Astrocyte of the hippocampus (primary cell): Measurements from ENCODE around the gene CDC37L1.

Source experiments
- DNase-seq: peaks from one replicate; pipeline ENCODE4 v3.0.0; 2011; ENCODE audit warnings: low read depth, low spot score

The CDC37L1 gene

DNA sequence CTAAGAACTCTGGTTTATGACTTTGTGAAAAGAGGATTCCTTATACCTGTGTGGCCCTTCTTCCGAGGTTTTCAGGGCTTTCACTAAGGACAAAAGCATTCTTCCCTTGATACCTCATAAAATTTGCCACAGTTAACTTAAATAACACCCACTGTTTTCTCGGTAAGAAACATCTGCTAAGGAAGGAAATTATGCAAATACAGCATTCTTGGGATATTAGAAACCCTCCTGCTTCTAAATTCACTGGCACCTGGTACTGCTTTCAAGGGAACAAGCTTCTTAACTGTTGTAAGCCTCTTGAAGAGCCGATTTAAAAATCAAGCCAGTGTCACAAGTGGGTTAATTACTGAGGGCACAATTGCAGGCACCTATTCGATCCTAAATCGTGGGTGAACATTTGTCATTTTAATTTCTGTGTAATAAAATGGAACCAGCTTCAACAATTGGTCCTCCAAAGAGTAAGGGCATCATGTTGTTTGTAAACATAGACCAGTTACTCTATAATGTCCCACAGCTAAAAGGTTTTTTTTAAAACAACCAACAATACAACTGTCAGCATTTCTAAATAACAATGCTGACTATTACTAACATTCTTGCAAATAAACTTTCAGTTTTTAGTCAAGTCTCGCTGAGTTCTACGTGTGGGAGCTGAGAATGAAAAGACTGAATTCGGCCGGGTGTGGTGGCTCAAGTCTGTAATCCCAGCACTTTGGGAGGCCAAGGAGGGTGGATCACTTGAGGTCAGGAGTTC, 35.1 kb downstream of the CDC37L1 start:
- DNase-seq: peak; percentile 50

DNA sequence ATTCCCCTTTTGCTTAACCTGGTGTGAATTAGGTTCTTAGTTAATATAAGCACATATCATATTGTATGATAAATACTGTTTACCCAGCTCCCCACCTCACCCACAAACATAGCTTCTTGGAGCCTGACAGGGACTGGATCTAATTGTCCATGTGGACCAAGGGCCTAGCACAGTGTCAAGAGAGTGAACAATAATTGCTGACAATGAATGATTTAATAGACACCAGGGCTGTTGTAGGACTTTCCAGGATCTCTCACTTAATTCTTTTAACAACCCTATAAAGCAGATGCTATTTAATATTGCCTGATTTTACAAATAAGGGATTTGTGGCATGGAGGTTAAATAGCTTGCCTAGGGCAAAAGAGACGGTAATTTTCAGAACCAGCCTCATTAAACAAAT, 36.8 kb downstream of the CDC37L1 start:
- no peak for DNase-seq

DNA sequence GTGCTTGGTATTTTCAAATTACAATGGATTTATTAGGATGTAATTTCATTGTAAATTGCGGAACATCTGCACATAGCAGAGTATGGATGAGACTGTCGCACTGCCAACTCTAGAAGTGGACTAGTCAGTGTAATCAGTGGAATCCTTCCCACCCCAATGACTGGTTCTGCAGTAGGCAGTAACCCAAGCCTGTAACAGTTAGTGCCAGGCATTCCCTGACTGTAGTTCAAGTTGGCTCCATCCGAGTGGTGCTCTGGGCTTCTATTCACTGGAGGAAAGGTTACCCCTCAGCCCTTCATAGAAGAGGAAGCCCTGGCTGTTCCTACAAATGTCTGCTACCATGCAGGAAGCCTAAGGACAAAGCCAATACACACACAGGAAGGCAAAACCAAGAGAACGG, 38.4 kb downstream of the CDC37L1 start:
- no peak for DNase-seq

DNA sequence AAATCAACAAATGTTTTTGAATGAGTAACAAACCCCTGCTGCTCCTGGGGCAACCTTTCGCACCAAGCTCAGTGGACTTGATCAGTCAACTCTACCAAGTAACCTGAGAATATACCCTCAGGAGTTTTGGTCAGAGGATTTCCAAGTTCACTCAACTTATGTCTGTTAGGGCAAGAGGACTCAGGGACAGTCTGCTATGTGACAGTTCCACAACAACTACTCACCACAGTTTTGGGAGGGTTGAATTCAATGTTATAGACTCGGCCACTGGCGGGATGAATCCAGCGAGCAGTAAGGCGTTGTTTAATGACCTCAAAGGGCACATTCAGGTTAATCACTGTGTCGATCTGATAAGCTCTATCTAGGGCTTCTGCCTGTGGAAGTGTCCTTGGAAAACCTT, 39.5 kb downstream of the CDC37L1 start:
- DNase-seq: no peak

DNA sequence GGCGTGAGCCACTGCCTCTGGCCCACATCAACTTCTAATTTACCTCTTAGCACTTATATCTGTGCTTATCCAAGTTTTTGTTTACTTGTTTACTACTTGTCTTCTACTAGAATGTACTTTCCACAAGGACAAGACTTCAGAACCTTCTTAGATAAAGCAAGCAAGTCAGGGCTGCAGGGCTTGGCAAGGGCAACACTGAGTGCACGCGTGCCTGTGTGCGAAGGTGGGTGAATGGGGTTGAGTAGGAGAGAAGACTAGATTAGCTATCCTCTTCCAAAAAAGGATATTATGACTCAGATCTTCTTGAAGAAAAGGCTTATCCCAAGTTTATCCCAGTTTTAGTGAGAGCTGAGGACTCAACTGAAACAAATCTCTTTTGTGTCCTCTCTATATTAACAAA, 42.4 kb downstream of the CDC37L1 start:
- DNase-seq: no peak

DNA sequence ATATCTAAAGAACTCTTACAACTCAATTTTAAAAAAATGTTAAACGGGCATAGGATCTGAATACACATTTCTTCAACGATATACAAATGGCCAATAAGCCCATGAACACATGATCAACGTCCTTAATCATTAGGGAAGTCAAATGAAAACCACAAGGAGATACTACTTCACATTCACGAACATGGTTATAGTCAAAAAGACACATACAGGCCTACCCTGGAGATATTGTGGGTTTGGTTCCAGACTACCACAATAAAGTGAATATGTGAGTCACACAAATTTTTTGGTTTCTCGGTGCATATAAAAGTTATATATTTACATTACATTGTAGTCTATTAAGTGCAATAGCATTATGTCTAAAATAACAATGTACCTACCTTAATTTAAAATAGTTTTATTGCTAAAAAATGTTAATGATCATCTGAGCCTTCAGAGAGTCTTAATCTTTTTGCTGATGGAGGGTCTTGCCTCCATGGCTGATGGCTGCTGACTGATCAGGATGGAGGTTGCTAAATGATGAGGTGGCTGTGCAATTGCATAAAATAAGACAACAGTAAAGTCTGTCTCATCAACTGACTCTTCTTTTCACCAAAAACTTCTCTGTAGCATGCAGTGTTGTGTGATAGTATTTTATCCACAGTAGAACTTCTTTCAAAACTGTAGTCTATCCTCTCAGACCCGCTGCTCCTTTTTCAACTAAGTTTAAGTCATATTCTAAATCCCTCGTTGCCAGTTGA, 46.5 kb downstream of the CDC37L1 start:
- no peak for DNase-seq

DNA sequence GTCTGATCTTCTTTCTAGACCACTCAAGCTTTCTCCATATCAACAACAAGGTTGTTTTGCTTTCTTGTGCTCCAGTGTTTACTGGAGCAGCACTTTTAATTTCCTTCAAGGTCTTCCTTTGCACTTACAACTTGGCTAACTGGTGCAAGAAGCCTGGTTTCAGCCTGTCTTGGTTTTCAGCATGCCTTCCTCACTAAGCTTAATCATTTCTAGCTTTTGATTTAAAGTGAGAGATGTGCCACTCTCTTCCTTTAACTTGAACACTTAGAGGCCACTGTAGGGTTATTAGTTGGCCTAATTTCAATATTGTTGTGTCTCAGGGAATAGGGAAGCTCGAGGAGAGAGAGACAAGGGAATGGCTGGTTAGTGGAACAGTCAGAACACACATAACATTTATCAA, 48.2 kb downstream of the CDC37L1 start:
- DNase-seq: no peak

DNA sequence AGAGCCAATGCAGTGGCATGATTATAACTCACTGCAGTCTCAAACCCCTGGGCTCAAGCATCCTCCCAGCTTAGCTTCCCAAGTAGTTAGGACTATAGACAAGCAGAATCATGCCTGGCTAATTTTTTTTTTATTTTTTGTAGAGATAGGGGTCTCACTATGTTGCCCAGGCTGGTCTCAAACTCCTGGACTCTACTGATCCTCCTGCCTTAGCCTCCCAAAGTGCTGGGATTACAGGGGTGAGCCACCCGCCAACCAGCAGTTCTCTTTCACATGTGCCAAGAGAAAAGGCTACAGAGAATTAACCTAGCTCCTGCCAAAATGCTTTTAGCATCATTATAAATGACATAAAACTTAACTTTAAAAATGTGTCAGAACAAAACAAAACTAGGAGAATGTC, 53.5 kb downstream of the CDC37L1 start:
- no peak for DNase-seq

DNA sequence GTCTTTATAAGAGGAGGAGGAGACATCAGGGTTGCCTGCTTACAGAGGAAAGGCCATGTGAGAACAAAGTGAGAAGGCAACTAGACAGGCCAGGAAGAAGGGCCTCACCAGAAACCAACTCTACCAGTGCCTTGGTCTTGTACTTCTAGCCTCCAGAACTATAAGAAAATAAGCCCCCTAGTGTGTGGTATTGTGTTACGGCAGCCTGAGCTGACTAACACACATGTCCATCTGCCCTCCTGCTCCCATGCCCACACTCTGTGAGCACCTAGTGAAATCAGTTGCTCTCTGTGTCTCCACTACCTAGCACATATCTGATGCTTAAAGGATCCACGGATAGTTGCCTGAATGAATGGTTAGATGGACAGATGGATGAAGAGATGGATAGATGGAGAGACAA, 54.8 kb downstream of the CDC37L1 start:
- DNase-seq: no peak

DNA sequence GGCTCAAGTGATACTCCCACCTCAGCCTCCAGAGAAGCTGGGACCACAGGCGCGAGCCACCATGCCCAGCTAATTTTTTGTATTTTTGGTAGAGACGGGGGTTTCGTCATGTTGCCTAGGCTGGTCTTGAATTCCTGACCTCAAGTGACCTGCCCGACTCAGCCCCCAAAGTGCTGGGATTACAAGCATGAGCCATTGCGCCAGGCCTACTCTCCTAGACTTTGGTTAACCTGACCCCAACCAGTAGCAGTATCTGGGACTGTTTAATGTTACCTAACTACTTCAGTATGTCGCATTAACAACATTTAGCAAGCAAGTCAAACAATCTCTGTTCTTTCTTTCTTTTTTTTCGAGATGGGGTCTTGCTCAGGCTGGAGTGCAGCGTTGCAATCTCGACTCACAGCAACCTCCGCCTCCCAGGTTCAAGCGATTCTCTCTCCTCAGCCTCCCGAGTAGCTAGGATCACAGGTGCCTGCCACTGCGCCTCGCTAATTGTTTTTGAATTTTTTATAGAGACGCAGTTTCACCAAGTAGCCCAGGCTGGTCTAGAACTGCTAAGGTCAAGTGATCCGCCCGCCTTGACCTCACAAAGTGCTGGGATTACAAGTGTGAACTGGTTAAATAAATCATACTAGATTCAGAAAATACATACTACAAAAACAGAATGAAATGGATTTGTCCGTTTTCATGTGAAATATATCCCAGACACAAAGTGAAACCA, 59.7 kb downstream of the CDC37L1 start:
- DNase-seq: no peak

DNA sequence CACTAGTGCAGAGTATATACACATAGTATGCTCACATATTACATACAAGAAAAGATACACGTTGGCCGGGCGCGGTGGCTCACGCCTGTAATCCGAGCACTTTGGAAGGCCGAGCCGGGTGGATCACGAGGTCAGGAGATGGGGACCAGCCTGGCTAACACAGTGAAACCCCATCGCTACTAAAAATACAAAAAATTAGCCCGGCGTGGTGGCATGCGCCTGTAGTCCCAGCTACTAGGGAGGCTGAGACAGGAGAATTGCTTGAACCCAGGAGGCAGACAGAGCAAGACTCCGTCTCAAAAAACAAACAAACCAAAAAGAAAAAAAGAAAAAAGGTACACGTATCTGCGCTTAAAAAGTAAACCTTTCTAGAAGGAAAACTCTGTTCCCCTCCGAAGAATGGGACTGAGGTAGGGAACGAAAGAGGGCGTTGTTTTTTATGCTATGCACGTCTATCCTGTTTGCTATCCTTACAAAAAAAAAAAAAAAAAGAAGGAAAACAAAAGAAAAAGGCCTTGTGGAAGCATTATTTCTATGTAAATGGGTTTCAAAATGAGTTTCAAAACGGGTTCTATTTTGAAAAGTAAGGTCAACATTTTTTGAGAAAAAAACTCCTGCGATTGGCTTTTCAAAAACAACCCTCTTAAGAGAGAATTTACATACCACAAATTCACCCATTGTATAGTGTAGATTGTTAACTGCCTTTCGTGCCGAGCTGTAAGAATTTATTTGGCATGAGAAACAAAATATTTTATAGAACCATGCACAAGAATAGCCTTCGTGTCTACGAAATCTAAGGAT, 60.4 kb downstream of the CDC37L1 start:
- DNase-seq: peak; percentile 25

DNA sequence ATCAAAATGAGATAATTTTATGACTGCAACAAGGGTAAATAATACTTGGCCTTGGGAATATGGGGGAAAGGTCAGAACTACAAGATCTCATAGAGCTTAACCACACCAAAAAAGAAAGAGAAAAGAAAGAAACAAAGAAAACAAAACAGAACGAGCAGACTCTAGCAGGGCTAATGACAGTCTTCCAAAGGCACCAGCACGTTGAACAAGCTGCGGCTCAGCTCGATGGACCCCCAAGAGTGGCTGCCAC, 60.9 kb downstream of the CDC37L1 start:
- DNase-seq: peak; percentile 56

DNA sequence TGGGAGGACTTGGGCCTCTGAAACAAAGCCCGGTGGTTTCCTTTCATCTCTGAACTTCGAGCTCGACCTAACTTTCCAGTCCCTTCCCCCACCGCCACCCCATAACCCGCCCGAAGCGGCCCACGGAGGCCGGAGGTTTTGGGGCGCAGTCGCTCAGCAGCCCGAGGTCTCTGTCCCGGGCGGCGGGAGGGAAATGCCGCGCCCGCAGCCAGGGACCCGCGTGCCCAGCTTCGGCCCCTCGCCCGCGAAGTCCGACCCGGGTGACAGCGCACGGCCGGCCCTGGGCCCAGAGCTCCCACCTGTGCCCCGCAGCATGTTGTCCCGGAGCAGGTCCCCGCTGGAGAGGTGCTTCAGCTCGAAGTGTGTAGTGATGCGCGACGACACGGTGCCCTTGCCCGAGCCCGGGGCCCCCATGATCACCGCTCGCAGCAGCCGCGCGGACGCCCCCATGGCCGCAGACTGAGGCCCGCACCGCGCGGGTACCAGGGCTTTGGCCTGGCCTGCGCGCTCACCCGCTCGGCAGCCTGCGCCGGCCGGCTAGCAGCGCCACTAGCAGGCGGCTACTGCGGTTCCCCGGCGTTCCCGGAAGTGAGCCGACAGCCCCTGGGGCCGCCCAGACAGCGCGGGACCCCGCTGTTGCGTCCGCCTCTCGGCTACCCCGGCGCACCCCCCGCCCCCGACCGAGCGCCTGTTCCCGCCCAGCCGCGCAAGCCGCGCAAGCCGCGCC, 61.4 kb downstream of the CDC37L1 start, which contains the start of gene AK3:
TSS of gene AK3 (minus strand) at position 565 of the 727 bp plus-strand sequence. CDS start at position 450, 115 bp downstream.
- peak; percentile 96 for DNase-seq

DNA sequence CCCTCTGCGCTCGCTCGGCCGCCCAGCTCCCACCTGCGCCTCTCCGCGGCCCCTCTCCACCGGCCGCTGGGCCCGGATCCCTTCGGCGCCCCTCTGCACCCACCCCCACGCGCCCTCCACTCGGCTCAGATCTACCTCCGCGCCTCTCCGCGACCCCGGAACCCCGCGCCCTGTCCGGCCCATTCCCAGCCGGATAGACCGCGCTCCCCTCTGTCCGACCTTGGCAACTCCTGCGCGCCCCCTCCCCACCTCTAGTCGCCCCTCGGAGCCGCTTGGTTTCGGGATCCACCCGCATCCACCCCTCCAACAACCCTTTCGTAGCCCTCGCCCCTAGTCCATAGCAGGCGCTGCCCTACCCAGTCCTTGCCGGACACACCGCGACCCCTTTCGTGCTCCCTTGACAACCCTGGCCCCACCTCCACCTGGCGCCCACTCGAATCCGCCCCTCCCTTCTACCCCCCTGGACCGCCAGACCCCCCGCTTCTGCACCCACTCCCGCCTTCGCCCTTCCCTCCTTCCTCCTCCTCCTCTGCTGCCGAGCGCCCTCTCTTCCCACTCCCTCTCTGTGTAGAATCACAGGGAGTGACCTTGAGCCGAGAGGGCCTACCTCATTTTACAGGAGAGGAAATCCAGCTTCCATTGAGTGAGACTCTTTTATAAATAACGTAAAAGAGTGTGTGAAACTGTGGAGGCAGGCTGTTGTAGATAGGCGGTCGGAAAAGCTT, 62.2 kb downstream of the CDC37L1 start:
- peak; percentile 48 for DNase-seq

DNA sequence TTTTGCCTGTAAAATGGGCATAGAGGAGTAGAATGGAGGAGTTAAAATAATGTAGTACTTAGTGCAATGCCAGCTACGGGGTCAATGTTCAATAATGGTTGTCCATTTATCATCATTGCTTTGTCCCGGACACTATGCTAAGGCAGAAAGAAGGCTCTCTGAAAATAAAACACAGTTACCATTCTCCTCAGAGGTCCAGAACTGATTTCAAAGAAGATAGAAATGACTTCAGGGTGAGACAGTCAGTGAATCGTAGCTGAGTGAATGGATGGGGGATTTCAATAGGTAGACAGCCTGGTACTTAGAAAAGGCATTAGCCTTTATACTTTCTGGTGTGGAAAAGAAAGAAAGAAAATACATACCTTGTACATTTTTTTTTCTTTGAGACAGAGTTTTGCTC, 62.9 kb downstream of the CDC37L1 start:
- no peak for DNase-seq

DNA sequence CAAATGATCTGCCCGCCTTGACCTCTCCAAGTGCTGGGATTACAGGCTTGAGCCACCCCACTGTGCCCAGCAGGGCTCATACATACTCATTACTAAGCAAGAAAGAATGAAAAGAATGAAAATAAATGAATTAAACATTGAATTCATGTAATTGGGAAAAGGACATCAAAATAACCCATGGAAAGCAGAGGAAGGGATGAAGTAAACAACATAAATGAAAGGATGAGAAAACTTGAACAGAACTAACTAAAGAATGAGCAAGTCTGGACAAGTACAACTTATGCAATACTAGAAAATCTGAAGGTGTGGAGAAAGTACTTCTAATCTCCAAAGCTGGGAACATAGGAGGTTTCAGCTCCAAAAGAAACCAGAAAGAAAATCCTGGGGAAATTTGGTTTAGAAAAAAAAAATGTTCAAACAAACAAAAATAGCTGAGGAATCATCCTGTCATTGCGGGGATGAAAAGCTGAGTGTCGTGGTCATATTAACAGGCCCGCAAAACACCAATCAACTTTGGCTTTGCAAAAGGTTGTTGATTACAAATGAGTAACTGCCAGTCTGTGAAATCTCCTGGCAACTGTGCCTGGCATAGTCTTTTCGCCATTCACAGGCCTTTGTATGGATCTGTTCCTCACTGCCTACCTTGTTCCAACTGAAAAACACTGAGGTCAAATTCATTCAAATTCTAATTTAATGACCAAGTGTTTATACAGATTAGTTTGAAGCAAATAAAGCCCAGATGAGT, 63.9 kb downstream of the CDC37L1 start:
- peak; percentile 48 for DNase-seq

DNA sequence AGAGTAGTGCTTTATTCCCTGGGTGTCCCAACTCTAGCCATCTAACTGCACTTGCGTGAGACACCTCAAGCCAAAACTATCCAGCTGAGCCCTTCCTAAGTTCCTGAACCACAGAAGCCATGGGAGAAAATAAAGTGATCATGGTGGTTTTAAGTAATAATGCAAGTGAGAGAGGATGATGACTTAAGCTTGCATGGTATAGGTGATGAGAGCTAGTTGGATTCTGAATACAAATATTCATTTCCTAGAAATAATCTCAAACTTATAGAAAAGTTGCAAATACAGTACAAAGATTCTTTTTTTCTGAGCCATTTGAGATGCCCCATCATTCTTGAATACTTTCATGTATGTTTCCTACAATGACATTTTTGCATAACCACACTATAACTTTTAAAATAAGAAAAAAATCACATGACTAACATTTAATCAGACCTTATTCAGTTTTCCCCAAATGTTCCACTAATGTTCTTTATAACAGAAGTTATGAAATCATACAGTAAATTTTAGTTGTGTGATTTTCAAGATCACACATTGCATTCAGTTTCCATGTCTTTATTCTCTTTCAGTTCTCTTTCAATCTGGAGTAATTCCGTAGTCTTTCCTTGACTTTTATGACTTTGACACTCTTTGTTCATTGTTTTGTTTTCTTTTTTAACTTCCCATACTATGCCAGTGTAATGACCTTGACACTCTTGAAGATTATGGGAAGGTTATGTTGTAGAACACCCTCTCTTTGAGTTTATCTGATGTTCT, 67.1 kb downstream of the CDC37L1 start:
- no peak for DNase-seq

DNA sequence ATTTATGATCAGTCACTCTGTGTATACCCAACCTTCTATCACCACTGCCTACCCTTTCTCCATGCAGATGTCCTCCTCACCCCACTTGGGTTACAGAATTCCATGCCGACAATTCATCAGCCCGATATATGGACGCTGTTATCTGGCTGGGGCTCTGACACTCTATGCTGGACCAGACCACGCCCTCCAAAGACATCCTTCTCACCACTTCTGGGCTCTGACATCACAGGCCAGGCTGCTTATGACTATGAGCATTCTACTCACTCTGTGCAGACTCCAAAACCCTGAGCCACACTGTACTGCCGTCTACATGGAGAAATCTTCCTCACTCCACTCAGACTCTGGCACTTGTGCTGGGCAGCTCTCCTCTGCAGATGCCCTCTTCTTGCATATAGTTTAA, 69.2 kb downstream of the CDC37L1 start:
- no peak for DNase-seq

DNA sequence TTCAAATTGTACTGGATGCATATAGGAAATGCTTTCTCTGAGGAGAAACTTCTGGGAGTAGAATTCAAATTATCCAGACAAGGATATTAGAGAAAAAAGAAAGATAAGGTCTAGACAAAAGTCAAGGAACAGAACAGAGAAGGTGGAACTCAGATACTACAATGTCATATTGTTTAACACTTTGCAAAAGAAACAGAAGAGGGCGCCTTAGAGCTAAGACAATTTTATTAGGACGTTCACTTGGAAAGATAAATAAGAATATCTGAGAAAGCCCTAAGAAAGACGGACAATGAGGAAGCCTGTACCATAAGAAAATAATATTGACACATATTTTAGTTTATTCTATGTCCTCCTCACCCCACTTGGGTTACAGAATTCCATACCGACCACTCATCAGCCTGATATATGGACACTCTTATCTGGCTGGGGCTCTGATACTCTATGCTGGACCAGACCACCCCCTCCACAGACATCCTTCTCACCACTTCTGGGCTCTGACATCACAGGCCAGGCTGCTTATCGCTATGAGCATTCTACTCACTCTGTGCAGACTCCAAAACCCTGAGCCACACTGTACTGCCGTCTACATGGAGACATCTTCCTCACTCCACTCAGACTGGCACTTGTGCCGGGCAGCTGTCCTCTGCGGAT, 70.8 kb downstream of the CDC37L1 start:
- DNase-seq: peak; percentile 61
